Thyroid gland (tissue), 4 donors: Measurements from ENCODE around the gene MYO18A.

Source experiments
- CTCF ChIP-seq, 6 experiments: fragments of 200-600 bp in 3 of 6; fragments of 450-650 bp in 3 of 6; sonication (generic) in 3 of 6; IDR thresholded peaks; one replicate each; pipeline ENCODE4 v1.5.1; 2016 to 2019; ENCODE audit warnings: antibody characterized with exemption in 6 of 6, mild to moderate bottlenecking in 2 of 6, inconsistent platforms in 1 of 6, moderate library complexity in 1 of 6
- POLR2A ChIP-seq, 2 donors: fragments of 450-650 bp; IDR thresholded peaks; one replicate each; pipeline ENCODE4 v1.6.1; 2017; ENCODE audit warnings: antibody characterized with exemption in 2 of 2, mild to moderate bottlenecking in 2 of 2, moderate library complexity in 1 of 2

DNA sequence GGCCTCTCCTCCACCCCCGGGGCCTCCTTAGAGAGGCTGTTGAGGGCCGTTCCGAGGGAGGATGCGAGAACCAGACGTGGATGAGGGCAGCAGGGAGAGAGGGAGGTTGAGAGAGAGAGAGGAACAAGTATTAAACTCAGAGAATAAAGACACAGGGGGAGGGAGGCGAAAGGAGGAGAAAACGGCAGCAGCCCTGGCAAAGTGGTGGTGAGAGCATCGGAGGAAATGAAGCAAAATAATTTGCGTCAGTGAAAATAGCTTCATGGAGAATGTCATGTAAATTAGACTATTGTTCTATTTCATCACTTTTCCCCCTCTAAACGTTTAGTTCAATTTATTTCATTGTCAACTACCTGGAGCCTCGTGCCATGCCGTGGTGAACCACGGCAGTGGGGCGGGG is 99.2 kb downstream of the MYO18A start:
- TF ChIP-seq POLR2A (IDR thresholded peaks at IDR 0.05) (no peak), CTCF (IDR thresholded peaks at IDR 0.05) (no peak)
